CD8-positive, alpha-beta memory T cell (primary cell): Measurements from ENCODE around the gene MYO18A. TPM values are rescaled to one million over a fixed set of nuclear protein-coding genes. Genes with fewer than 3 reads are reported as not detected.

Experiments
- CTCF ChIA-PET: fragments of 350-600 bp; sonication (Branson Sonifier 250); formaldehyde crosslinking; loops from one replicate; lab custom pipeline; 2021; ENCODE audit warnings: antibody characterized with exemption; lab: Charles Lee
- POLR2A ChIA-PET: fragments of 350-600 bp; sonication (Branson Sonifier 250); formaldehyde crosslinking; loops from one replicate; lab custom pipeline; 2021; ENCODE audit warnings: antibody characterized with exemption; lab: Charles Lee
- DNase-seq, 5 donors: peaks; one replicate each; pipeline versions ENCODE4 v3.0.0 to v3.0.0-alpha.2; 2020 to 2022; ENCODE audit warnings: mixed read lengths in 1 of 5
- H3K27ac ChIP-seq: one replicate; pipeline ENCODE4 v1.7.0; 2013; ENCODE audit warnings: low read depth, mild to moderate bottlenecking, low read length, moderate library complexity
- H3K27me3 ChIP-seq: 2 replicates; pipeline ENCODE4 v1.7.0; 2013; ENCODE audit warnings: low read length, mild to moderate bottlenecking; ENCODE audit not compliant: insufficient read depth, poor library complexity, severe bottlenecking
- H3K36me3 ChIP-seq: 2 replicates; pipeline ENCODE4 v1.7.0; 2013; ENCODE audit warnings: mild to moderate bottlenecking, low read length, moderate library complexity; ENCODE audit not compliant: insufficient read depth
- H3K4me1 ChIP-seq: 2 replicates; pipeline ENCODE4 v1.7.0; 2013; ENCODE audit warnings: mild to moderate bottlenecking, low read length, moderate library complexity; ENCODE audit not compliant: insufficient read depth
- H3K4me3 ChIP-seq: 2 replicates; pipeline ENCODE4 v1.7.0; 2013; ENCODE audit warnings: mild to moderate bottlenecking, low read length
- H3K9me3 ChIP-seq: 2 replicates; pipeline ENCODE4 v1.7.0; 2013; ENCODE audit warnings: mild to moderate bottlenecking, low read length
- H3K27ac Mint-ChIP-seq, 8 donors: one replicate each; pipeline ENCODE4 v1.8.0; 2020 to 2021; ENCODE audit warnings: mixed read lengths in 8 of 8, mild to moderate bottlenecking in 6 of 8, inconsistent platforms in 3 of 8, moderate library complexity in 3 of 8
- H3K27me3 Mint-ChIP-seq, 2 donors: one replicate each; pipeline ENCODE4 v1.8.0; 2020 to 2021; ENCODE audit warnings: mixed read lengths in 2 of 2, mild to moderate bottlenecking in 1 of 2, moderate library complexity in 1 of 2
- H3K36me3 Mint-ChIP-seq, 3 donors: one replicate each; pipeline ENCODE4 v1.8.0; 2020 to 2021; ENCODE audit warnings: mixed read lengths in 3 of 3, inconsistent platforms in 1 of 3, mild to moderate bottlenecking in 1 of 3
- H3K4me1 Mint-ChIP-seq, 3 donors: one replicate each; pipeline ENCODE4 v1.8.0; 2020 to 2021; ENCODE audit warnings: mixed read lengths in 3 of 3, inconsistent platforms in 1 of 3, mild to moderate bottlenecking in 1 of 3
- H3K4me3 Mint-ChIP-seq, 7 donors: one replicate each; pipeline ENCODE4 v1.8.0; 2020 to 2021; ENCODE audit warnings: mixed read lengths in 7 of 7, mild to moderate bottlenecking in 6 of 7, moderate library complexity in 4 of 7, inconsistent platforms in 2 of 7
- H3K9me3 Mint-ChIP-seq, 5 donors: one replicate each; pipeline ENCODE4 v1.8.0; 2020 to 2022; ENCODE audit warnings: mixed read lengths in 5 of 5, mild to moderate bottlenecking in 3 of 5, moderate library complexity in 2 of 5, inconsistent platforms in 1 of 5
- polyA plus RNA-seq: library from polyadenylated mRNA; unstranded; fragments of 300-500 nt; fragmentation: Illumina TruSeq; gene quantifications from one replicate; pipeline ENCODE4 v1.2.3, GENCODE V29; 2021
- total RNA-seq, 2 experiments: library from RNA; stranded (reverse); gene quantifications; one replicate each; pipeline ENCODE4 v1.2.3, GENCODE V29; 2021

MYO18A gene
- total and polyA plus RNA-seq, 3 experiments from 2014 or later, result 34.0 to 39.7 (median 39.7) TPM

- no peak overlapping the region for H3K27ac ChIP-seq
- no peaks in the 10 kb centered on the region for H3K27me3 ChIP-seq
- H3K4me1 ChIP-seq, result peaks cover 4% of the 10 kb centered on the region
- no peaks in the 10 kb centered on the region for H3K9me3 ChIP-seq
- Mint-ChIP-seq H3K27ac (no peak overlapping the region), H3K4me1 (peaks cover 8 to 10% (median 9%) of the 10 kb centered on the region in 3 donors), H3K36me3 (no peaks in the 10 kb centered on the region), H3K9me3 (no peaks in the 10 kb centered on the region), H3K27me3 (no peaks in the 10 kb centered on the region), H3K4me3 (no peak overlapping the region)
- ChIA-PET CTCF (interaction anchor here (0.9 to 10.1 kb wide), 3 partner anchors 68 to 250 kb away, joined by 3 to 159 read pairs (median 4); no protein-coding TSS in a partner anchor), POLR2A (no interaction called here)
- H3K4me3 ChIP-seq, result no peak overlapping the region
- H3K36me3 ChIP-seq, result no peaks in the 10 kb centered on the region
- DNase-seq, result no peak
Measured at GRCh38 chr17:29215174-29215573, 35.0 kb upstream of the MYO18A start.

- H3K36me3 ChIP-seq, result no peaks in the 10 kb centered on the region
Measured at GRCh38 chr17:29214215-29215146, 34.3 kb upstream of the MYO18A start.

GRCh38 chr17:29212681-29213121 is 32.5 kb upstream of the MYO18A start:
- H3K9me3 ChIP-seq, result no peaks in the 10 kb centered on the region
- H3K4me1 Mint-ChIP-seq, result no peaks in the 10 kb centered on the region
- H3K27ac ChIP-seq, result no peak overlapping the region
- H3K27me3 Mint-ChIP-seq, result no peaks in the 10 kb centered on the region
- no peaks in the 10 kb centered on the region for H3K4me1 ChIP-seq
- H3K4me3 Mint-ChIP-seq, result no peak overlapping the region
- no peaks in the 10 kb centered on the region for H3K27me3 ChIP-seq
- no peak for DNase-seq
- no peaks in the 10 kb centered on the region for H3K9me3 Mint-ChIP-seq
- no peaks in the 10 kb centered on the region for H3K36me3 ChIP-seq
- no peaks in the 10 kb centered on the region for H3K36me3 Mint-ChIP-seq
- no peak overlapping the region for H3K4me3 ChIP-seq
- ChIA-PET CTCF (interaction anchor here (0.8 to 3.3 kb wide), 3 partner anchors 65 to 88 kb away, joined by 3 to 10 read pairs (median 3); no protein-coding TSS in a partner anchor), POLR2A (no interaction called here)
- no peak overlapping the region for H3K27ac Mint-ChIP-seq

More at GRCh38 chr17:29214215-29215146, 34.3 kb upstream of the MYO18A start:
- Histone ChIP-seq H3K27me3 (no peaks in the 10 kb centered on the region), H3K27ac (no peak overlapping the region), H3K4me1 (no peaks in the 10 kb centered on the region), H3K9me3 (no peaks in the 10 kb centered on the region), H3K4me3 (no peak overlapping the region)
- Mint-ChIP-seq H3K4me1 (peaks cover 5 to 6% (median 5%) of the 10 kb centered on the region in 3 donors), H3K36me3 (no peaks in the 10 kb centered on the region), H3K9me3 (no peaks in the 10 kb centered on the region), H3K4me3 (no peak overlapping the region), H3K27ac (no peak overlapping the region), H3K27me3 (no peaks in the 10 kb centered on the region)
- ChIA-PET CTCF (interaction anchor here (0.6 to 10.1 kb wide), 4 partner anchors 67 to 483 kb away, joined by 3 to 159 read pairs (median 4); no protein-coding TSS in a partner anchor), POLR2A (no interaction called here)
- DNase-seq, result no peak

GRCh38 chr17:29212094-29212631 is 32.0 kb upstream of the MYO18A start:
- Histone ChIP-seq H3K9me3 (no peaks in the 10 kb centered on the region), H3K27ac (no peak overlapping the region), H3K4me1 (no peaks in the 10 kb centered on the region), H3K36me3 (no peaks in the 10 kb centered on the region), H3K4me3 (no peak overlapping the region), H3K27me3 (no peaks in the 10 kb centered on the region)
- ChIA-PET POLR2A (no interaction called here), CTCF (interaction anchor here (0.8 to 3.3 kb wide), 3 partner anchors 65 to 88 kb away, joined by 3 to 10 read pairs (median 3); no protein-coding TSS in a partner anchor)
- Mint-ChIP-seq H3K4me3 (no peak overlapping the region), H3K27me3 (no peaks in the 10 kb centered on the region), H3K9me3 (no peaks in the 10 kb centered on the region), H3K36me3 (no peaks in the 10 kb centered on the region), H3K4me1 (no peaks in the 10 kb centered on the region), H3K27ac (no peak overlapping the region)
- no peak for DNase-seq

GRCh38 chr17:29210879-29211278 is 30.7 kb upstream of the MYO18A start:
- Mint-ChIP-seq H3K36me3 (no peaks in the 10 kb centered on the region), H3K4me1 (no peaks in the 10 kb centered on the region), H3K4me3 (no peak overlapping the region), H3K27me3 (no peaks in the 10 kb centered on the region), H3K9me3 (no peaks in the 10 kb centered on the region), H3K27ac (no peak overlapping the region)
- no peak overlapping the region for H3K27ac ChIP-seq
- no peaks in the 10 kb centered on the region for H3K9me3 ChIP-seq
- DNase-seq, result no peak
- no peaks in the 10 kb centered on the region for H3K27me3 ChIP-seq
- CTCF ChIA-PET, result interaction anchor here (3.0 to 3.3 kb wide), 2 partner anchors 8 to 87 kb away, joined by 10 to 12 read pairs; no protein-coding TSS in a partner anchor
- POLR2A ChIA-PET, result no interaction called here
- no peaks in the 10 kb centered on the region for H3K4me1 ChIP-seq
- H3K36me3 ChIP-seq, result no peaks in the 10 kb centered on the region
- no peak overlapping the region for H3K4me3 ChIP-seq

GRCh38 chr17:29209073-29209472 is 28.9 kb upstream of the MYO18A start:
- CTCF ChIA-PET, result interaction anchor here (0.8 to 3.0 kb wide), 3 partner anchors 10 to 575 kb away, joined by 3 to 12 read pairs (median 5); no protein-coding TSS in a partner anchor
- POLR2A ChIA-PET, result no interaction called here
- Histone ChIP-seq H3K9me3 (no peaks in the 10 kb centered on the region), H3K4me3 (no peak overlapping the region), H3K27ac (no peak overlapping the region), H3K27me3 (no peaks in the 10 kb centered on the region), H3K4me1 (no peaks in the 10 kb centered on the region), H3K36me3 (no peaks in the 10 kb centered on the region)
- Mint-ChIP-seq H3K27me3 (peaks cover 5 to 8% of the 10 kb centered on the region in 2 donors), H3K36me3 (no peaks in the 10 kb centered on the region), H3K9me3 (no peaks in the 10 kb centered on the region), H3K4me1 (no peaks in the 10 kb centered on the region), H3K4me3 (no peak overlapping the region), H3K27ac (no peak overlapping the region)
- no peak for DNase-seq

- Histone ChIP-seq H3K36me3 (no peaks in the 10 kb centered on the region), H3K27me3 (no peaks in the 10 kb centered on the region), H3K27ac (no peak overlapping the region), H3K9me3 (no peaks in the 10 kb centered on the region), H3K4me3 (no peak overlapping the region), H3K4me1 (no peaks in the 10 kb centered on the region)
- Mint-ChIP-seq H3K4me3 (no peak overlapping the region), H3K27me3 (peaks cover 5 to 11% of the 10 kb centered on the region in 2 donors), H3K27ac (no peak overlapping the region), H3K4me1 (no peaks in the 10 kb centered on the region), H3K9me3 (no peaks in the 10 kb centered on the region), H3K36me3 (no peaks in the 10 kb centered on the region)
- POLR2A ChIA-PET, result no interaction called here
- CTCF ChIA-PET, result interaction anchor here (0.7 to 3.0 kb wide), 5 partner anchors 8 to 434 kb away, joined by 3 to 12 read pairs (median 5); no protein-coding TSS in a partner anchor
- no peak for DNase-seq
Measured at GRCh38 chr17:29207975-29208374, 27.8 kb upstream of the MYO18A start.
